Endothelial cell of umbilical vein (primary cell): ENCODE data around the gene LAD1.

Experiments used
- CTCF ChIP-seq, 2 donors: IDR thresholded peaks; 1 replicate in 1 of 2; 2 replicates in 1 of 2; pipeline ENCODE4 v1.5.1; 2011; ENCODE audit warnings: low read length in 2 of 2, mild to moderate bottlenecking in 2 of 2, moderate library complexity in 2 of 2, control low read depth in 1 of 2, inconsistent platforms in 1 of 2, low read depth in 1 of 2; ENCODE audit not compliant: insufficient read depth in 1 of 2; ENCODE audit errors: extremely low read depth in 1 of 2
- EZH2 ChIP-seq: IDR thresholded peaks from 2 replicates; pipeline ENCODE4 v1.6.1; 2012; ENCODE audit warnings: borderline replicate concordance, low read depth, mild to moderate bottlenecking, moderate library complexity, low read length, inconsistent platforms; ENCODE audit not compliant: severe bottlenecking
- FOS ChIP-seq: IDR thresholded peaks from 2 replicates; pipeline ENCODE4 v1.6.1; 2011; ENCODE audit warnings: mild to moderate bottlenecking, low read length, moderate library complexity, borderline replicate concordance; ENCODE audit not compliant: insufficient read depth
- GATA2 ChIP-seq: IDR thresholded peaks from 2 replicates; pipeline ENCODE4 v1.7.0; 2011; ENCODE audit warnings: low read depth, mild to moderate bottlenecking, moderate library complexity, mixed read lengths, low read length; ENCODE audit not compliant: insufficient read length, insufficient read depth
- JUN ChIP-seq: IDR thresholded peaks from 2 replicates; pipeline ENCODE4 v1.6.1; 2011; ENCODE audit warnings: borderline replicate concordance, low read depth; ENCODE audit not compliant: insufficient read length, insufficient read depth
- MAX ChIP-seq: IDR thresholded peaks from 2 replicates; pipeline ENCODE4 v1.6.1; 2011; ENCODE audit not compliant: insufficient read depth, insufficient read length
- MYC ChIP-seq: IDR thresholded peaks from one replicate; pipeline ENCODE4 v1.6.1; 2011; ENCODE audit warnings: mild to moderate bottlenecking, low read depth, low read length
- POLR2A ChIP-seq: IDR thresholded peaks from 2 replicates; pipeline ENCODE4 v1.6.1; 2012; ENCODE audit warnings: low read depth, mild to moderate bottlenecking, control low read depth, low read length
- POLR2AphosphoS5 ChIP-seq: IDR thresholded peaks from 2 replicates; pipeline ENCODE4 v1.6.1; 2012; ENCODE audit warnings: low read depth, mild to moderate bottlenecking, control low read depth, low read length, moderate library complexity; ENCODE audit not compliant: insufficient read depth

GRCh38 chr1:201341377-201341776, 57.7 kb downstream of the LAD1 start:
- TF ChIP-seq CTCF (IDR thresholded peaks at IDR 0.05; ENCODE audit: extremely low read depth in 1 of 2, insufficient read depth in 1 of 2, low read depth in 1 of 2, low read length in 2 of 2) = no peak
- no peak for TF ChIP-seq EZH2
- TF ChIP-seq POLR2A = no peak
- TF ChIP-seq MYC = no peak
- TF ChIP-seq POLR2AphosphoS5 = no peak
- TF ChIP-seq JUN = no peak
- TF ChIP-seq MAX = no peak
- no peak for TF ChIP-seq GATA2
- no peak for TF ChIP-seq FOS
